NCI-H2171 treated with DMSO at 0.1 percent for 48 hours (cell line): ENCODE measurements around the gene KLHL2.

Source experiments
- DNase-seq: peaks from one replicate; lab custom pipeline; 2025; lab: John Stamatoyannopoulos, UW

Gene KLHL2

DNA sequence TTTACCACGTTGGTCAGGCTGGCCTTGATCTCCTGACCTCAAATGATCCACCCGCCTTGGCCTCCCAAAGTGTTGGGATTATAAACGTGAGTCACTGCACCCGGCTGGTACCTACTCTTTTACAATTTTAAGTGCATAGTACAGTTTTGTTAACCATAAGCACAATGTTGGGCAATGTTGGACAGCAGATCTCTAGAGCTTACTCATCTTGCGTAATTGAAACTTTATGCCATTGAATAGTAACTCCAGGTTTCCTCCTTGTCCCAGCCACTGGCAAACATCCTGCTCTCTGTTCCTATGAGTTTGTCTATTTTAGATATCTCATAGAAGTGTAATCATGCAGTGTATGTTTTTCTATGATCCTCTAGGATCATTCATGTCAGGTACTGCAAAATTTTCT lies 162.2 kb downstream of the KLHL2 start:
- no peak for DNase-seq

- DNase-seq = no peak
Observed at GRCh38 chr4:165370530-165370929, 163.2 kb downstream of the KLHL2 start.
